NOMO-1 treated with DMSO at 0.1 percent for 48 hours (cell line): Measurements from ENCODE around the gene AJUBA.
"Not testable (repeated sequence)": the region's sequence is repeated elsewhere in the genome, so short reads cannot be mapped to it uniquely, and the experiment has no call there.

Experiments
- DNase-seq: peaks from one replicate; lab custom pipeline; 2025; ENCODE audit not compliant: unreplicated experiment; lab: John Stamatoyannopoulos, UW

The AJUBA gene

DNA sequence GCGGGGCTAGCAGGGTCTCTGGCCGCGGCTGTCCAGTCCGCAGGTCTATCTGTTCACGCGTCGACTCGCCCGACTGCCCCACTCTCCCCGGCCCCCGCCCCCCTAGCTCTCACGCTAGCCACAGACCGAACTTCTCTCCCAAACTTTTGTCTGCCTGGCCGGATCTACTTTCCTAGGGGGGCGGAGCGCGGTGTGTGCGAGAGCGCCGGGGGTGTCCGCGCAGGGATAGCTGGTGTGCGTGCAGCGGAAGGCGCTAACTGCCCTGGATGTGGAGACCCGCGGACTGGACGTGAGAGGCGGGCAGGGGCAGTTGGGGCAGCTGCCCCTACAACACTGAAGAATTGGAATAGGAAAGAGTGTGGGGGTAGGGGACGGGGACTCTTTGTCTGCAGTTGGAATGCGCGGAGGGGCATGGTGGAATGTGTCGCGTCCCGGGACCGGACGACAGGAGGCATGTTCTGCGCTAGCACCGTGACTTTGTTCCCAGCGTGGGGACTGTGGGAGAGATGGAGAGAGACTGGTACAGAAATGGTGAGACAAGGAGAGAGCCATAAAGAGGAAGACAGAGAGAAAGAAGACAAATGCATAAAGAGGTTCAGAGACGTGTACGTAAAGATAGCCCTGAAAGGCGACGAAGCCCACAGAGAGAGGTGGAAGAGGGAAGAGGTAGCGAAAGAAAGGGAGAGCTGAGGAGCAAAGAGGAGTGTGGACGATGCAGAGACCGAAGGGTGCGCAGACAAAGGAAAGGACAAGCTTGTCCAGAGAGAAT is at the start of gene AJUBA:
Gene AJUBA (minus strand): TSS at position 75 of the 769 bp plus-strand sequence. CDS start 285 bp downstream, outside the sequence.
- peak; percentile 77 for DNase-seq

GRCh38 chr14:23030936-23031335 is 48.6 kb upstream of the AJUBA start:
- DNase-seq = no peak

- no peak for DNase-seq
Observed at GRCh38 chr14:23028799-23029198, 46.4 kb upstream of the AJUBA start.

DNA sequence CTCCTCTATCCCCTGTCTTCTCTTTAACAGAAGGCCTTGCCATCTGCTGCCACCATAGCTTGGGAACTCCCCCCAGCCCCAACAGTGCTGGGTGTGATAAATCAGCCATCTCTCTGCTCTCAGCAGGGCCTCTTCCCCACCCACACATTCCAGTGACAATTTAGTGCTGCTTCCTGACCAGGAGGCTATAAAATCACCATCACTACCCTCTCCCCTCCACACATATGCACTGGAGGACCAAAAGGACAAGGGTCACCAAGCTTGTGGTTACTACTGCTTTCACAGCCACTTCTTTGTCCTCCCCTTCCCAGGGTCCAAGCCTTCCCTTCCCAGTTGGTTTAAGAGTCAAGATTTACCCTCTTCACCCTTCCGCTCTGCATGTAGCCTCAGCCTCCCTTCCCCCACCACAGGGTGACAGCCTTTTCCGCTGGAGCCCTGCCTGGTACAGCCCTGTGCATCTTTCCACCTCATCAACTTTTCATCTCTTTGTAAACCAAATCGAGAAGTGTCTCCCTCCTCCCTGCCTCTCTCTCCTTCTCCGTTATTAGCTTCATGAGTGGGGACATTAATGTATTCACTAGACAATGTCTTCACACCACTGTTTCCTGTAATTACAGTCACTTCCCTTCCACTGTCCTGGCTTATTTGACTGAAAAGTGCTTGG is 42.9 kb upstream of the AJUBA start:
- DNase-seq = peak; percentile 38

- no peak for DNase-seq
Observed at GRCh38 chr14:23024612-23025075, 42.3 kb upstream of the AJUBA start.

- DNase-seq = no peak
Observed at GRCh38 chr14:23023795-23024152, 41.4 kb upstream of the AJUBA start.

DNA sequence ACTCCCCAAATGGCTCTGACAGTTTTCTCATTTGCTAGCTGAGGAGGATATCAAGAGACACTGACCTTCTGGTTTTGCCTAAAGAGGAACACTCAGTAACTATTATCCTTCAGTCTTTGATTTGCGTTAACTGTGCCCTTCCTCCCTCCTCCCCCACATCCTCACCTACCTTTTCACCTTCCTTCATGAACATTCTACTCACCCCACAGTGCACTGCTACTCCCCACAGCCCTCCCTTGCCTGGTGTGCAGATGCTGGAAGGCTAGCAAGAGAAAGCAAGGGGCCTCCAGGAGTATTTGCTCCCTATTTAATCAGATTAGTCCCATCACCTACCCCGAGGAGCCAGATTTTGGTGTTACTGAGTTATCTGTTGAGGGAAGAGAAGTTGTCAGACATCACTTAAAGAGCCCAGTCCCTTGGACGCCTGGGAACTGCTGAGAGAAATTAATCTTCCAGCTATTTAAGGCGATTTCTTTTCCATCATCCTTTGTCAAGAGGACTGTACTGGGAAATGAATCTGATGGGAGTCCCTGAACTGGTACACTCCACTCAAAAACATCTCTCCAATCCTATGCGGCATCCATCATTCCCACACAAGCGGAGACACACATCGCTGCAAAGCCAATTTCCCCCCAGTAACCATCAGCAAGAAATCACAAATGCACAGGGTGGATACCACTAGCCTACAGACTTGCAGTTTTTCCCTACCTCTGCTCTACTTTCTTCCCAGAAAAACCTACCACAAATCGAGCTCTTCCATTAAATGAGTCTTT is 40.9 kb upstream of the AJUBA start:
- no peak for DNase-seq

DNA sequence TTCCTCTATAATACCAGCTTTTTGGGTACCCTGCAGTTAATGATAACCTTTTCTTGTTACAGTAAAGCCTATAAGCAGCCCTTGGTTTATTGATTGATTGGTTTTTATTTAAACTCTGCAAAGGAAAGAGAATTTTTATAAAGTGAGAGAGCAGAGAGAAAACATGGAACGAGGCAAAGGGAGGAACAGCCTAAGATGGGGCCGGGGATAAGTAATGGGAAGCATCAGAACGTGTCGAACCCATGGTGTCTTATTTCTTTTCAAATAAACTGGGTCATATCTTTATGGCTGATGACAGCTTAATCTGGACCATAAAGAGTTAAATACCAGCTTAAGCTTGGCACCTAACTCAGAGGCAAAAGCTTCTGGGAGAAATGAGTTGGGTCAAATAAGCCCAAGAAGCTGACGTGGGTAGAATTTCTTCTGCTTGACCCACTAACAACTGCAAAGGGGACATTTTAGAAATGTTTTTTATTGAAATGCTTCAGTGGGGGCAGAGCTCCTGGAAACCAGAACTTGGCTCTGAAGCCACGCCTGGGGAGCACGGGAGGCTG is 39.6 kb upstream of the AJUBA start:
- no peak for DNase-seq

DNA sequence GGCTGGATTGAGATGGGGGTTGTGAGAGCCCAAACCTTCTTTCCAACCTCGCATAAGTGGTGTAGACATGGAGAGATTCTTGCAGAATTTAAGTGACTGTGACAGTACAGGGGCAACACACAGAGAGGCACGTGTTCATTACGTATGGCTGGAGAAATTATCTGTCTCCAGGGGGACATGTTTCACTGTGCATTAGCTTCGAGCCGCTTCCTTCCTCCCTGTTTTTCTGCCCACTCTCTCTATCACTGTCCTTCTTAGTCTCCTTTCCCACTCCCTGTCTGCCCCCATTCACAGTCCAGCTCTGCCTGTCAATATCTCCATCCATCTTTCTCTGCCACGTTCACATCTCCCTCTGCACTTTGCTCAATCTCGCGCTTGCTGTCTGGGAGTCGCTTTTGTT is 39.1 kb upstream of the AJUBA start:
- DNase-seq = no peak

GRCh38 chr14:23020143-23021128 is 38.1 kb upstream of the AJUBA start:
- DNase-seq = no peak

GRCh38 chr14:23018107-23018506 is 35.8 kb upstream of the AJUBA start:
- DNase-seq = no peak

DNA sequence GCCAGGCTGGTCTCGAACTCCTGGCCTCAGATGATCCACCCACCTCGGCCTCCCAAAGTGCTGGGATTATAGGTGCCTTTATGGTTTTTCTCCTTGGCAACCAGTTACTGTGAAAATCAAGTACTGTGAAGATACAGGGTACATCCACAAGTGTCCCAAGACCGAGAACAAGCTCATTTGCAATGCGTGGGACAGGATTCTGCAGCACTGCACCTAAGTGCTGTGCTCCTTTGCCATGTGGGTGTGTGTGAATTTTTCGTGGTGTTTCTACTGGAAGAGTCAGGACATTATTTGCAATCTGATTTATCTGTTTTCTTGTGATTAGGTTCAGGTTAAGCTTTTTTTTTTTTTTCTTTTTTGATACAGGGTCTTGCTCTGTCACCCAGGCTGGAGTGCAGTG is 34.7 kb upstream of the AJUBA start:
- no peak for DNase-seq

- no peak for DNase-seq
Observed at GRCh38 chr14:23015618-23016017, 33.3 kb upstream of the AJUBA start.

DNA sequence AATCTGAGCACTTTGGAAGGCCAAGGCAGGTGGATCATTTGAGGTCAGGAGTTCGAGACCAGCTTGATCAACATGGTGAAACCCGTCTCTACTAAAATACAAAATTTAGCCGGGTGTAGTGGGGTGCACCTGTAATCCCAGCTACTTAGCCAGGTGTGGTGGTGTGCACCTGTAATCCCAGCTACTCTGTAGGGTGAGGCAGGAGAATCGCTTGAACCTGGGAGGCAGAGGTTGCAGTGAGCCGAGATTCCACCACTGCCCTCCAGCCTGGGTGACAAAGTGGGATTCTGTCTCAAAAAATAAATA is 31.4 kb upstream of the AJUBA start:
- not testable (repeated sequence) for DNase-seq

GRCh38 chr14:23013054-23013748 is 30.9 kb upstream of the AJUBA start:
- DNase-seq = no peak

DNA sequence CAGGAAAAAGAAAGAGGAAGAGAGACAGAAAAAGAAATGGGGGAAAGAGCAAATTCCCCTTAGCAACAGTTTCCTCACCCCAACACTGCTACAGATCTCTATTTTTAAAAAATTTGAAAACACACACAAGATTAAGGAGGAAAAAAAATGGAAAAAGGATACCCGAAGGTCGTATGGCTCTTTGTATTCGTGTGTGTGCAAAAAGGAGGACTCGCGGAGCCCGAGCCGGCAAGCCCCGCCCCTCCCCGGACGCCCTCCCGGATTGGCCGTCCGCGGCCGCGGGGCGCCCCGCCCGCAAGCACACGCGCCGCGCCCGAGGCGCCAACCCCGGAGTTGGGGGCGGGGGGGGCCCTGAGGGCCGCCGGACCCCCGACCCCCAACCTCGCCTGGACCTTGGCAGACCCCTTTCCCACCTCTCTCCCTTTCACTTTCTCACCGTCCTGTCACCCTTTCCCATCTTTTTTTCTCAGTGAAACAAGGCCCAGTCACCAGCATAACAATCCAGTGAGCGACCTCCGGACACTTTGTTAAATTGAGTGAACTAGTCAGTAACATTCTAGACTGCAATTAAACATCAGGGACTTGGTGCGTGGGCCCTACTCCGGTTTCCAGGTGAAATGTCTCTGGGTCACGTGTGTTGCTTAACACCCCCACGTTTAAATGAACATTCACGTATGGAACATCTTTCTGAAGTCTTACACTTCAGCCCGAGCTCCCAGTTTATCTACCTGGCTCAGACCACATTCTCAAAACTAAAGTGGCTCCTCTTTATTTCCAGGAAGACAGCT is 27.8 kb upstream of the AJUBA start, which contains the start of gene C14orf93:
Gene C14orf93 (minus strand): TSS at position 205 of the 788 bp plus-strand sequence. CDS start 11,120 bp downstream, outside the sequence.
- DNase-seq = peak; percentile 64

GRCh38 chr14:23009483-23009938 is 27.2 kb upstream of the AJUBA start:
- DNase-seq = no peak

- DNase-seq = peak; percentile 20
Observed at GRCh38 chr14:23008831-23009230, 26.5 kb upstream of the AJUBA start.
